Activated T-cell treated with anti-CD3 and anti-CD28 coated beads, Interleukin-2, amount 50 U/mL, for 72 hours (primary cell): ENCODE measurements around the gene NCAPD3. TPM values are rescaled to one million over a fixed set of nuclear protein-coding genes. Genes with fewer than 3 reads are reported as not detected.
A peak's percentile ranks its signal among the peaks of the same experiment; 100 is the strongest.
"Not testable (repeated sequence)": the region's sequence is repeated elsewhere in the genome, so short reads cannot be mapped to it uniquely, and the experiment has no call there.

Experiments
- ATAC-seq, 2 donors: fragments of 150-1000 bp; cut with Tn5 transposase; replicated peaks in 1 of 2; 2 replicates each; pipeline ENCODE4 v1.10.0; 2021; ENCODE audit warnings: moderate library complexity in 2 of 2, mild to moderate bottlenecking in 1 of 2
- DNase-seq, 2 donors: peaks; one replicate each; pipeline ENCODE4 v3.0.0; 2021 to 2022; ENCODE audit warnings: mixed read lengths in 1 of 2
- H3K27ac Mint-ChIP-seq: one replicate; pipeline ENCODE4 v1.8.0; 2022; ENCODE audit warnings: mild to moderate bottlenecking, moderate library complexity, mixed read lengths
- H3K27me3 Mint-ChIP-seq: one replicate; pipeline ENCODE4 v1.8.0; 2022; ENCODE audit warnings: low read depth, mixed read lengths
- H3K36me3 Mint-ChIP-seq, 2 donors: one replicate each; pipeline ENCODE4 v1.8.0; 2022; ENCODE audit warnings: mixed read lengths in 2 of 2, mild to moderate bottlenecking in 1 of 2; ENCODE audit not compliant: insufficient read depth in 2 of 2
- H3K4me1 Mint-ChIP-seq: one replicate; pipeline ENCODE4 v1.8.0; 2022; ENCODE audit warnings: low read depth, mixed read lengths
- H3K4me3 Mint-ChIP-seq, 2 donors: one replicate each; pipeline ENCODE4 v1.8.0; 2022; ENCODE audit warnings: mild to moderate bottlenecking in 2 of 2, mixed read lengths in 2 of 2, moderate library complexity in 2 of 2
- H3K9me3 Mint-ChIP-seq, 2 donors: one replicate each; pipeline ENCODE4 v1.8.0; 2022; ENCODE audit warnings: mixed read lengths in 2 of 2
- total RNA-seq, 2 donors: library from RNA; stranded (reverse); gene quantifications; one replicate each; pipeline ENCODE4 v1.2.3, GENCODE V29; 2022

NCAPD3 gene
- total RNA-seq, 2 donors from 2014 or later = 65.8 to 75.6 TPM

GRCh38 chr11:134120921-134121526 is 102.7 kb downstream of the NCAPD3 start:
- DNase-seq (no peak), ATAC-seq (no peak)
- Mint-ChIP-seq H3K27ac (no peak overlapping the region), H3K4me3 (no peak overlapping the region), H3K27me3 (peaks cover 25% of the 10 kb centered on the region), H3K36me3 (no peaks in the 10 kb centered on the region), H3K4me1 (peaks cover 15% of the 10 kb centered on the region), H3K9me3 (no peaks in the 10 kb centered on the region)

DNA sequence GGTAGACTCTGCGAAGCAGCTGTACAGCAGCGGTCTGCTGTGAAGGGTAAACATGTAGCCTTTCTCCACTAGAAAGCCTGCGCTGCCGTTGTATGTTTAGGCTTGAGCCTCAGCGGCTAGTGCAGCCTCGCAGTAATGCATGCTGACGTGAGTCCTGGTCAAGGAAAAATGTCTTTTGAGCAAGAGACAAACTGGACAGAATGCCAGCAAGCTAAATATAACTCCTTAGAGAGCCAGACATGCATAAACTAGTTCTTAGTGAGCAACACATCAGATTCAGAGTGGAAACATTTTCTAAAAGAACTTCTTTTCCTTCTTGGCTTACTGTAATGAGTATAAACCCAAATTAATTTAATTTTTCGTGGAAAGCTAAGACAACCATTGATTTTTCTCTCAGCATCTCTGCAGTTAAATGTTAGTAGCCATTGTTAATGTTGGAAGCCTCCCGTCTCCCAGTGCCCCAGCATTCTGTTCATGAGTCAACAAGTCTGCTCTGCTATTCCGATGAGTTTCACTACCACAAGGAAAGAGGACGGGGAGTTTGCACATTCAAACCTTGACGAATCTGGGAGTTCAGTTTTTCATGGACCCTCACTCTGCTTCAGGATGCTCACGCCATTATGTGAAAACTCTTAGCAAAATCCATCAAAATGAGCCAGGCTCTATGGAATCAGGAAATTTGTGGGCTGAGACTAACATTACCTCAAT is 103.5 kb downstream of the NCAPD3 start:
- no peak for ATAC-seq
- H3K4me1 Mint-ChIP-seq = peaks cover 10% of the 10 kb centered on the region
- no peak overlapping the region for H3K4me3 Mint-ChIP-seq
- H3K27me3 Mint-ChIP-seq = peaks cover 19% of the 10 kb centered on the region
- no peaks in the 10 kb centered on the region for H3K9me3 Mint-ChIP-seq
- H3K36me3 Mint-ChIP-seq = no peaks in the 10 kb centered on the region
- H3K27ac Mint-ChIP-seq = no peak overlapping the region
- no peak for DNase-seq

GRCh38 chr11:134119094-134119493 is 104.7 kb downstream of the NCAPD3 start:
- H3K27ac Mint-ChIP-seq = no peak overlapping the region
- no peaks in the 10 kb centered on the region for H3K36me3 Mint-ChIP-seq
- DNase-seq = no peak
- H3K9me3 Mint-ChIP-seq = no peaks in the 10 kb centered on the region
- H3K4me1 Mint-ChIP-seq = peaks cover 6% of the 10 kb centered on the region
- peak in 1 of 2 donors; percentile 67 for ATAC-seq
- no peak overlapping the region for H3K4me3 Mint-ChIP-seq
- peaks cover 12% of the 10 kb centered on the region for H3K27me3 Mint-ChIP-seq

DNA sequence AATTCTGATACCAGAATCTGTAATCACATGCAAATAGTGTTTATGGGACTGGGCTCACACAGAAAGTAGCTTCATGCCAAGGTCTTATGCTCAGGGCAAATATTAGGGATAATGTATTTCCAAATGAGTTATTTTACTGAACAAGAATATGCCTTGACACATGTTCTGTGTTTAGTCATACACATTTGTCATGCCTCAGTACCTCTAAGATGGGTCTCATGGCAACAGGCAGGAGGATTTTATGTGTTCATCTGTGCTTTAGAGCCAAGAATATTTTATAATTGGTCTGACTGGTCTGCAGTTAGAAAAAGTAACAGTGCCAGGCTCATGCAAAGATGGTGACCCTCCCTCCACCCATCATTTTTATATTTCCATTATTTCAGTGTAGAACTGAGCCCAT is 105.8 kb downstream of the NCAPD3 start:
- Mint-ChIP-seq H3K4me3 (no peak overlapping the region), H3K4me1 (peaks cover 6% of the 10 kb centered on the region), H3K36me3 (no peaks in the 10 kb centered on the region), H3K9me3 (no peaks in the 10 kb centered on the region), H3K27ac (no peak overlapping the region), H3K27me3 (peaks cover 1% of the 10 kb centered on the region)
- DNase-seq (no peak), ATAC-seq (no peak)

DNA sequence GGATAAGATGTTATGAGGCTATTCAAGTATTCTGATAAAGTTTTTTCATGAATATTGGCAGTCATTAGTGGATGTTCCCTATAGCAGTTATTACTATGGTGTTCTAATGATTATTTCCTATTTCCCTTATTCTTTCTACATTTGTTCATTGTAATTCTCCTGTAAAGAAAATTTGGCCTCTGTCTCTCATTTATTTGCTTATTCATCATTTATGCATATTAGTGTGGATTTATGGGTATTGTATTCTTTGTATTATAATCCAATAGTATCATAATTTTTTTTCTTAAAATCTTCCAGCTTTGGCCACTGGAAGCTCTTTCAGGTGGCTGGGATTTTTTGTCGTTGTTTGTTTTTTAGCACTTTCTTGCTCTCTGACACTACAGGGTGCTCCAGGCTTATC is 107.6 kb downstream of the NCAPD3 start:
- Mint-ChIP-seq H3K27ac (no peak overlapping the region), H3K9me3 (no peaks in the 10 kb centered on the region), H3K27me3 (no peaks in the 10 kb centered on the region), H3K4me1 (peaks cover 6% of the 10 kb centered on the region), H3K4me3 (no peak overlapping the region), H3K36me3 (no peaks in the 10 kb centered on the region)
- no peak for DNase-seq
- ATAC-seq = no peak

GRCh38 chr11:134113787-134114186 is 110.0 kb downstream of the NCAPD3 start:
- H3K27me3 Mint-ChIP-seq, H3K4me3 Mint-ChIP-seq, H3K4me1 Mint-ChIP-seq, H3K27ac Mint-ChIP-seq, ATAC-seq, H3K36me3 Mint-ChIP-seq, DNase-seq, H3K9me3 Mint-ChIP-seq: not testable (repeated sequence)

- Mint-ChIP-seq H3K9me3 (peaks cover 2% of the 10 kb centered on the region in 2 donors), H3K4me3 (no peak overlapping the region), H3K27me3 (no peaks in the 10 kb centered on the region), H3K27ac (no peak overlapping the region), H3K4me1 (no peaks in the 10 kb centered on the region), H3K36me3 (peaks cover 0 to 3% of the 10 kb centered on the region in 2 donors)
- ATAC-seq (no peak), DNase-seq (no peak)
Observed at GRCh38 chr11:134110252-134110815, 113.4 kb downstream of the NCAPD3 start.

Other genes with a start within 250 kb of the NCAPD3 start
- gene JAM3, start 154.9 kb downstream of the NCAPD3 start, total RNA-seq = 1 to 10 TPM; 7.8 to 8.5 TPM
- 10 to 100 TPM; 42.6 to 48.7 TPM for gene VPS26B, start 704 bp upstream of the NCAPD3 start, total RNA-seq
- gene THYN1, start 29.4 kb upstream of the NCAPD3 start, total RNA-seq = 10 to 100 TPM; 70.4 to 89.0 TPM
- gene ACAD8, start 29.6 kb upstream of the NCAPD3 start, total RNA-seq = 10 to 100 TPM; 21.6 to 24.0 TPM
- gene GLB1L3, start 52.4 kb upstream of the NCAPD3 start, total RNA-seq = 10 to 100 TPM; 13.0 to 13.6 TPM
- gene GLB1L2, start 108.0 kb upstream of the NCAPD3 start, total RNA-seq = 1 to 10 TPM; 1.1 to 2.4 TPM
- under 1 TPM; 0.05 to 0.42 TPM for gene B3GAT1, start 188.3 kb upstream of the NCAPD3 start, total RNA-seq